Activated gamma-delta T cell (primary cell): ENCODE results near the gene AUTS2.

ENCODE experiments used
- DNase-seq: peaks from one replicate; lab custom pipeline; 2025; lab: John Stamatoyannopoulos, UW

The AUTS2 gene

GRCh38 chr7:70306173-70306572, 707.9 kb downstream of the AUTS2 start:
- DNase-seq: no peak

GRCh38 chr7:70307544-70308106, 709.4 kb downstream of the AUTS2 start:
- DNase-seq: no peak

GRCh38 chr7:70312336-70312735, 714.1 kb downstream of the AUTS2 start:
- no peak for DNase-seq

- DNase-seq: no peak
These were observed 715.0 kb downstream of the AUTS2 start for GRCh38 chr7:70313271-70313670.

DNA sequence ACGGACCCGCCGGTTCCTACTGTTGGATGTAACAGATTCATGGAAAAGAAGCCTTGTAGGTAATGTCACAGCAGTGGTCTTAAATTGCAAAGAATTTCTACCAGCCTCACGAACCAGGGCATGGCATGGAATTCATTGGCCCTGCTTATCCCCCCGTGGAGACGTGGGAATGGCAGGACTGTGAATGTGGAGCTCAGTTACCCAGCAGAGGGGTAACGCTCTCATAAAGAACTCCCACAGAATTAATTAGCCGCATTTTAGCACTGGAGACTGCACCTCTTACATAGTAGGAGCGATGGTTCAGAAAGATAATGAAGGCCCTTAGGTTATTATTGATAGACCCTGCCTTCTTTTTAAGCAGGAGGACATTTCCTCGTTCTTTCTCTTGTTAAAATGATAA, 715.4 kb downstream of the AUTS2 start:
- no peak for DNase-seq

GRCh38 chr7:70314221-70314620, 715.9 kb downstream of the AUTS2 start:
- no peak for DNase-seq

DNA sequence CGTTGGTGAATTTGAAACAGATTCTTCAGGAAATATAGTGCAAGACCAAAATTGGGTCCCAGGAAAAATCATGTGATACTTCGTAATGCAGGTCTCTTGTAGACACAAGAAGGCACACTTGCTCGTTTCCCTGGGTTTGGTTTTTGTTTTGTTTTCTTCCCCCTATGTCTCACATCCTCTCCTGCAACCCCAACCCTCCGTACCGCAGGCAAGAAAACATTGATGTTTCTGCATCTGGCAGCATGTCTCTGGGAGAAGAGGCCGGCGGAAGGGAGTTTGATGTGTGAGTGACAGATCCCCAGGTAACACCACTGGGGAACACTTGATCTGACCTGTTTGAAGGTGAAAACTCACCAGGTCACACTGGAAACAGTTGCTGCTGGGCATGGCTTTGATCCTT, 718.5 kb downstream of the AUTS2 start:
- no peak for DNase-seq

DNA sequence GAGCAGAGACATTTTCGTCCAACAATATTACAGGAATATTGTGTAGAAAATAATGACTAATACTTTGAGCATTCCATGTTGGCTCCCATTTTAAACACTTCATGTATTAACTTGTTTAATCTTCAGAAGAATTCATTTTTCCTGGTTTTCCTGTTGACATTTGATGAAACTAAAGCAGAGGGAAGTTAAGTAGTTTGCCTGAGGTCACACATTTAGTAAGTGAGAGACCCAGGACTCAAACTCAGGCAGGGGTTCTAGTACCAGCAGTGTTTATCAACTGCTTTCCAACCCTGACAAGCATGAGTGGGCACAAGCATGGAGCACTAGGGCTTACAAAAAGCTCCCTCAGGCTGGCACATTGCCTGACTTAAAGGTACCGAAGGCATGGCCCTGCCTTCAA, 719.1 kb downstream of the AUTS2 start:
- DNase-seq: no peak

DNA sequence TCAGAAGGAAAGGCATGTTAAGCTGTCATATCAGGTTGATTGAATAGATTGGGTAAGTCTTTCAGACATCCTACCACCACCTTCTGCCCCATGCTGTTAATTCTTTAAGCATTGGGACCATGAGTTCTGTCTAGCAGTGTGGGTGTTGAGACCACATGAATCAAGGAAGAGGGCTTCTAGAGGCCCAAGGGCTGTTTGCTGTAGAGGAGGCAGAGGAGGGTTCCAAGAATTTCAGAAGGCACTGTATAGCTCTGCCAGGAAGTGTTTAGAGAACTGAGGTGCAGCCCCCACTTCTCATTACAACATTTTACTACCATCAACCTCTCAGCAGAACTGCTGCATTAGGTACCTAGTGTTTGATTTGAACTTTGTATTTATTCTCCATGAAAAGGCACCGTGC, 720.2 kb downstream of the AUTS2 start:
- no peak for DNase-seq

- no peak for DNase-seq
These were observed 720.8 kb downstream of the AUTS2 start for GRCh38 chr7:70319057-70319456.

DNA sequence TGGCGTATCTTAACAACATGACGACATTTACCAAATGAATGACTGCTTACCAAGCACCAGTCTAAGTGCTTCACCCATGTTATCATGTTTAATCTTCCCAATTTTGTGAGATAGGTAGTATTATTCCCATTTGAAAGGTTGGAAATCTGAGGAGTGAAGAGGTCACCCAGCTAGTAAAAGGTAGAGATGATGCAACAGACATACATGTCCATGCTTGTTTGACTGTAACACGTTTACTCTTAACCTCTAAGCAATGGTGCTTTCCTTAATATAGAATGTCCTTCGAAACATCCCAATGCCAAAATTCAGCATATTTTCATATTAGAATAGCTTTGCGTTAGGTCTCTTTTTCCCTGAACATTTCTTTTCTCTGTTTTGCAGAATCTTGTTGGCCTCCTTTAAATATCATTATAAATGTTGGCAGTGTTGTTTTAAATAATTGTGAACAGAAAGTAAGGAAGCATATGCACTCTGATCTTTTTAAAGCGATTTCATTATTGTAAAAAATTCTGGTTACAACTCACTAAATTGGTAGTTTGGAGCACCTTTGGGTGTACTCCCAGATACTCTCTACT, 722.8 kb downstream of the AUTS2 start:
- DNase-seq: no peak

DNA sequence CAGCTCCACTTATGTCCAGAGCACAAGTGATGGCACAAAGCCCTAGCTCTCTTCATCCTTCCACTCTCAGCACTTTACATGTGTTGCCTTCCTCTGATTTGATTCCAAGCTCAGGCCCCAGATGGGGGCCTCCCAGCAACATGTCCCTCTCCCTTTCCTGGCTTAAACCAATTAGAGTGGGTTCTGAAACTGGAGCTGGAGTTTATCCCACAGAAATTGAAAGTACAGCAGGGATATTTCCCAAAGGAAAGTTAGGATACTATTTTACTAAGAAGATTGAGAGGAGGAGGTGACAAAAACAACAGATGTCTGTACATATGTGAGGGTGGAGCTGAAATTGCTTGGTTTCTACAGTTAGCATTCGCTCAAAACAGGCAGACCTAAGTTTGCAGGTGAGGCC, 724.6 kb downstream of the AUTS2 start:
- no peak for DNase-seq

GRCh38 chr7:70325509-70326101, 727.3 kb downstream of the AUTS2 start:
- DNase-seq: no peak

DNA sequence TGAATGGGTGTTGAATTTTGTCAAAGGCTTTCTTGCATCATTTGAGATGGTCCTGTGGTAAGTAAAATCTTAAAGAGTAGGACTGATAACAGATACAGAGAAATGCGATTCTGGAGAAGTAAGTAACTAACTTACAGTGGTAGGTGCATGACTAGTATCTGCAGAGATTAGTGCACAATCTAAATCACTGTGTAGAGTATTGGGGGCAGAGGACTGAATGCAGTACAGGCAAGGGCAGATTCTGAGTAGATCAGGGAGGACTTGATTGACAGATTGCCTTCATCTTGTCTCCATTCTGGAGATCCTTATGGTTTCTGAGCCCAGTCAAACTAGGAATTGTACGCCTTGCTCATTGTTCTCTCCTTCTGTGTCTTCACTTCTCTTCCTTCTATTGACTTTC, 736.0 kb downstream of the AUTS2 start:
- DNase-seq: no peak

- DNase-seq: no peak
These were observed 736.6 kb downstream of the AUTS2 start for GRCh38 chr7:70334871-70335270.

DNA sequence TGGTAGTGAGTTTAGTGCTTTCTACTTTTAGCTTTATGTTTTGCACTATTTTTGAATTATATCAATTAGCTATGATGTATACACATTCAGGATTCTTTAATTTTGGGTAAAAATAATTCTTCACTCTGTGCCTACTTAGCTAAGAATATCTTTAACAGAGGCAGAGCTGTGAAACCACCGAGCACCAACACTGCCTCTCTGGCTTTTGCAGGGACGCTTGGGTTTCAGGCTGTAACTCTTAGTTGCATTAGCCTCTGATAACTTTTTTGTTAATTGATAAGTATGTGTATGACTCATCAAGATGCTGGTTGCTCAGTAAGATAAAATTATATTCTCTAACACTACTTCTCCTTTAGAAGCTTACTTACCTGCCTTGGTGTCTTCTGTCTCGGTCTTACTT, 738.3 kb downstream of the AUTS2 start:
- no peak for DNase-seq

- DNase-seq: no peak
These were observed 739.7 kb downstream of the AUTS2 start for GRCh38 chr7:70338015-70338414.

DNA sequence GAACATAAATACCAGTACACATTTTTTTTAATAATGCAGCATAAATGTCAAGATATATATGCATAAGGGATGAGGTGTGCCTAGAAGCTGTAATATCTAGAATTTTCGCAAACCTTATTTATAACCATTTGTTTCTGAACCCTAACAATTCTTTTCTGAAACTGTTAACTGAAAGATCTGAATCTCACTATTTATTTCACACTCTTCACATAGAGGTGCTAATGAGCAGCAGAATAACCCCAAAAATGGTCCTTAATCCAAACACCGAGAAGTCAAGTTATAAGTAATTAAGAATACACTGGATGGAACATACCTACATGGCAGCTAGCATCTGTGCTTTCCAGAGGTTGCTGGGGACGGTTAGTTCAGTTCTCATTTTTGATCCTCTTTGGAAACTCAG, 742.0 kb downstream of the AUTS2 start:
- no peak for DNase-seq

GRCh38 chr7:70341446-70341845, 743.2 kb downstream of the AUTS2 start:
- DNase-seq: no peak

DNA sequence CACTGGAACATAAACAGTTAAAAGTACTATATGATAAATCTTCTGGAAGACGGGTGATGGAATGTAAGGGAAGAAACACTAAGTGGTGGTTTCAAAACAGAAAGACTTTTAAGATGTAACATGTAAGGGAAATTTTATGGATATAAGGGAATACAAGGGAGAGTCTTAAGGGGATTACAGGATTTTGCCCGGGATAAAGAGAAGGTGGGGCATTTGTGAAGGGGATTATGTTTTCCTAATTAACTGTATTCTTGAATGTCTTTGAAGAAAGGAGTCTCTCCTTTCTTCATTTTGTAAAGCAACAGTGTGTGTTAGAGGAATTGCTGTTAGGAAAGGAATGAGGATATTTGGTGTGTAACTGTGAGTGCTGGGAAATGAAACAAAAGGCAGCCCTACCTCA, 745.2 kb downstream of the AUTS2 start:
- DNase-seq: no peak

- no peak for DNase-seq
These were observed 746.5 kb downstream of the AUTS2 start for GRCh38 chr7:70344726-70345125.

DNA sequence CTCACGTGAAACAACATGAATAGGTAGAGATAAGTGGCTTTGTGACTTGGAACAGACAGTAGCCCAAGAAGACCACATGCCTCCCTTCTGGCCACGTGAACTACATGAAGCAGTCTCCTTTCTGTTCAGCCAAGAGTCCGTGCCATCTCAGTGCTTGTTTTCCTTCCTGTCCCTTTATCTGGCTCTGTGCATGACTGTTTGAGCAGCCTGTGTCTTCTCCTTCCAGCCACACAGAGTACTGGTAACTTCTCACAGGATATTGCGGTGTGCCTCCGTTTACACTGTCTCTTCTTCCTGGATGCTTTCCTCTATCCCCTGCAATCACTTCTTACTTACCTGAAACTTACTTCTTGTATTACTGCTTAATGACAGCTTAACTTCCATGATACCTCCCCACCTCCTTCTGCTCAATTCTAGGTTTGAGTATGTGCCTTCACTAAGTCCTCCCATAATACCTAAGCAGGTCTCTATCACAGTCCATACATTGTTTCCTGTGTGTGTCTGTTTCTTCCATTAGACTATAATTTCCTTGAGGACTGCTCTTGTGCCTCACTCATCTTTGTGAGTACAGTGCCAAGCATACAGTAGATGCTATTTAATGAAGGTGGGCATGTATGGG, 748.7 kb downstream of the AUTS2 start:
- no peak for DNase-seq

GRCh38 chr7:70347463-70348254, 749.4 kb downstream of the AUTS2 start:
- DNase-seq: no peak
